SU-DHL-6 (cell line): ENCODE data around the gene BAIAP3.

Experiments used
- CTCF ChIP-seq: fragments of 200-600 bp; sonication (generic); IDR thresholded peaks from one replicate; pipeline ENCODE4 v1.5.1; 2017; ENCODE audit warnings: antibody characterized with exemption, mild to moderate bottlenecking, low read length, moderate library complexity; ENCODE audit not compliant: insufficient read depth, poor library complexity, severe bottlenecking
- EZH2phosphoT487 ChIP-seq: fragments of 200-600 bp; sonication (generic), shearing (Covaris generic); conservative IDR thresholded peaks from 2 replicates; pipeline ENCODE4 v1.6.1; 2018; ENCODE audit warnings: mild to moderate bottlenecking, antibody characterized with exemption, low read length, moderate library complexity, mixed read lengths

GRCh38 chr16:1298406-1298805 is 35.0 kb upstream of the BAIAP3 start:
- TF ChIP-seq CTCF (no peak), EZH2phosphoT487 (no peak)
